ENCODE data around the gene ZNF76. TPM values are rescaled to one million over a fixed set of nuclear protein-coding genes. Genes with fewer than 3 reads are reported as not detected.

Gene ZNF76
- total RNA-seq, 1 donor from 2014 or later = 45.0 TPM

DNA sequence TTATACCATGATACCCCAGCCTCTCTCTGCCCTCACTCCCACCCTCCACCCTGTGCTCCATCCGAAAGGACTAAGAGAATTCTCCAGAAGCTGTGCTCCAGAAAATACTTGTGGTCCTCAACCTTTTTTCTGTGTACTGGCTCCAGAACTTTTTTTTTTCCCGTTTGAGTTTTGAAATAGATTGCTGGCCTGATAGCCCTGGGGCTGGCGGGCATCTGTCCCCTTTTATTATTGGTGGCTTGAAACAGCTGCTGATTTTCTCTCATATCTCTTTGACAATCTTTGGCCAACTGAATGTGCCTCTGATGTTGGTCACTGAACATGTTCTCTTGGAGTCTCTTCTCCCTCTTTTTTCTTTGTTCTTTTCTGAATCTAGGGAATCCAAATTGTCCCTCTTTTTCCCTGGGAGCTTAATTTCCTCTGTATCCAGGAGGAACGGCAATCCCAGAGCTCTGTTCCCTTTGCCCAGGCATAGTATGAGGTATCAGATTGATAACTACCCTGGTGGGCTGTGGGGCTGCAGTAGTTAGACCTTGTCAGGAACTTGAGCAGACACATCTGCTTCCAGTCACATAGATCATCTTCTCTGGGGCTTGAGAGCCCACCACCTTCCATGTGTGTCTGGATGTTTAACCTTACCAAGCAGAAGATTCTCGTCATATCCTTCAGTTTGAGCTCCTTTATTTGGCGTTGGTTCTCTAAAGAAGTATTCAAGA is 84.5 kb downstream of the ZNF76 start:
- Mint-ChIP-seq H3K27ac (ENCODE audit: unreplicated experiment) (no peak overlapping the region), H3K4me1 (peaks cover 36% of the 10 kb centered on the region), H3K27me3 (ENCODE audit: low read depth) (no peaks in the 10 kb centered on the region), H3K36me3 (ENCODE audit: low read depth) (peaks cover 4% of the 10 kb centered on the region), H3K4me3 (peak overlapping the region; percentile 97), H3K9me3 (peaks cover 2% of the 10 kb centered on the region)
- no peak for DNase-seq (ENCODE audit: low read depth, low spot score)
- TF ChIP-seq, protein P1, sequence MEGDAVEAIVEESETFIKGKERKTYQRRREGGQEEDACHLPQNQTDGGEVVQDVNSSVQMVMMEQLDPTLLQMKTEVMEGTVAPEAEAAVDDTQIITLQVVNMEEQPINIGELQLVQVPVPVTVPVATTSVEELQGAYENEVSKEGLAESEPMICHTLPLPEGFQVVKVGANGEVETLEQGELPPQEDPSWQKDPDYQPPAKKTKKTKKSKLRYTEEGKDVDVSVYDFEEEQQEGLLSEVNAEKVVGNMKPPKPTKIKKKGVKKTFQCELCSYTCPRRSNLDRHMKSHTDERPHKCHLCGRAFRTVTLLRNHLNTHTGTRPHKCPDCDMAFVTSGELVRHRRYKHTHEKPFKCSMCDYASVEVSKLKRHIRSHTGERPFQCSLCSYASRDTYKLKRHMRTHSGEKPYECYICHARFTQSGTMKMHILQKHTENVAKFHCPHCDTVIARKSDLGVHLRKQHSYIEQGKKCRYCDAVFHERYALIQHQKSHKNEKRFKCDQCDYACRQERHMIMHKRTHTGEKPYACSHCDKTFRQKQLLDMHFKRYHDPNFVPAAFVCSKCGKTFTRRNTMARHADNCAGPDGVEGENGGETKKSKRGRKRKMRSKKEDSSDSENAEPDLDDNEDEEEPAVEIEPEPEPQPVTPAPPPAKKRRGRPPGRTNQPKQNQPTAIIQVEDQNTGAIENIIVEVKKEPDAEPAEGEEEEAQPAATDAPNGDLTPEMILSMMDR (conservative IDR thresholded peaks at IDR 0.05) = no peak

Other genes starting within 250 kb of the ZNF76 start
- gene TCP11, start 118.4 kb upstream of the ZNF76 start, total RNA-seq = not detected in 2 replicates
- gene SCUBE3, start 45.8 kb upstream of the ZNF76 start, total RNA-seq = 22.2 and 22.5 TPM in 2 replicates
- gene DEF6, start 38.1 kb downstream of the ZNF76 start, total RNA-seq = 1.8 and 1.9 TPM in 2 replicates
- gene PPARD, start 82.8 kb downstream of the ZNF76 start, total RNA-seq = 25.6 and 26.3 TPM in 2 replicates
- 18.8 and 20.4 TPM in 2 replicates for gene FANCE, start 192.6 kb downstream of the ZNF76 start, total RNA-seq
- 1,717 and 1,733 TPM in 2 replicates for gene RPL10A, start 208.7 kb downstream of the ZNF76 start, total RNA-seq
- gene TEAD3, start 237.3 kb downstream of the ZNF76 start, total RNA-seq = 18.0 and 19.2 TPM in 2 replicates

Data from neural crest cell (in vitro differentiated cells).